Stimulated activated CD4-positive, alpha-beta T cell treated with anti-CD3 and anti-CD28 coated beads, Interleukin-12 subunit alpha, Interleukin-12 subunit beta, amount 100 ng/mL, for 4 hours (primary cell): ENCODE measurements around the gene CFAP61.
"Not testable (repeated sequence)": the region's sequence is repeated elsewhere in the genome, so short reads cannot be mapped to it uniquely, and the experiment has no call there.

Source experiments
- DNase-seq: peaks from one replicate; pipeline ENCODE4 v3.0.0-alpha.2; 2020

CFAP61 gene

GRCh38 chr20:20333866-20334265 lies 281.5 kb downstream of the CFAP61 start:
- no peak for DNase-seq

GRCh38 chr20:20334489-20334888 lies 282.2 kb downstream of the CFAP61 start:
- no peak for DNase-seq

- no peak for DNase-seq
Observed at GRCh38 chr20:20338133-20338730, 285.9 kb downstream of the CFAP61 start.

- no peak for DNase-seq
Observed at GRCh38 chr20:20340443-20340842, 288.1 kb downstream of the CFAP61 start.

GRCh38 chr20:20341371-20341770 lies 289.0 kb downstream of the CFAP61 start:
- DNase-seq, result no peak

DNA sequence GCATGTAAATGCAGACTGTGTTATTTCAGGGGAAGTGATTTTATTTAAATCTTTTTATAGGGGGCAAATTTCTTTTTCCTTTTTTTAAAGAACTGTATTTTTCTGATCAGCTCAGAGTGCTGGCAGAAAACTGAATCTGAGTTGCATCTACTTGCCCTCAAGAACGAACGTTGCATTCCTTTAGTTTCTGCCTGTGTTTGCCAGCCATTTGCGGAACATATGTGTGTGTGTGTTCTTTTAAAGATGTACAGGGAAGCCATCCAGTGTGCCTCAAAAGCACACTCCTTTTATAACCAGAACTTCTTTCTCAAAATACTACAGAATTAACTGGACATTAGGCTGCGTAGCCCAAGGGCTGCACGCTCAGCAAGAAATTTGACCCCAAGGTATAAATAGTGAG lies 289.7 kb downstream of the CFAP61 start:
- no peak for DNase-seq

DNA sequence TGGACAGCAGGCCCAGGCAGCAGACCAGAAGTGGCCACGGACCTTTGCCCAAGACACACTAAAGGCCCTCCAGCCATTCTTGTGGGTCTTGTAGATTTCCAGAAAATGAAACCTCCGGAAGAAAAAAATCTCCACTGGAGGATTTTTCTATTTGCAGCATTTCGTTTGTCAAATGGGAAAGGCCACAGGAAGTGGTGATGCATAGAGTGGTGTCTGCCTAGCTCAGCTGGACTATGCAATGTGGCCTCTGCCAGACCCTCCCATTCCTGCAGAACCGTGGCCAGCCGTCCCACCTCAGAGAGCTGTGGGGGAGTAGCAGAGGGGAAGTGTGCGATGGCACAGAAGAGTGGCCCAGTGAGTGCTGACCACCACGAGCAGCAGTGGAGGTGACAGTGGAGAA lies 291.6 kb downstream of the CFAP61 start:
- no peak for DNase-seq

- DNase-seq, result no peak
Observed at GRCh38 chr20:20344476-20344875, 292.1 kb downstream of the CFAP61 start.

- DNase-seq, result no peak
Observed at GRCh38 chr20:20353576-20353975, 301.2 kb downstream of the CFAP61 start.

GRCh38 chr20:20355503-20355902 lies 303.2 kb downstream of the CFAP61 start:
- DNase-seq, result not testable (repeated sequence)

DNA sequence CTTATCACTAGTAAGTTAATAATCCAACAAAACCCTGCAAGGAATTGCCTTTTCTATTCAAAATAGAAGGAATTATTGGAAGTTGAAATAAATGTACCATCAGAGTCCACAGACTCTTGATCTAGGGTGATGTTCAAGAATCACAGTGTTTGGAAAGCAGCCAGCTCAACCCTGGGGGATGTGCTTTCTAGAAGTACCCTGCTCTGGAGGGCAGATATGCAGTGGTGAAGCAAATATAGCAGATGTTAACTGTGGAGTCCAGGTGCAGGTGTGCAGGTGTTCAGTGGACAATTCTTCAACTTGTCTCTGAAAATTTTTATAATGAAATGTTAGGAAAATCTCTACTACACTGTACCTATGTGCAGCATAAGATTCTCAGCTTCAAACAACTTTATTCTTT lies 306.5 kb downstream of the CFAP61 start:
- DNase-seq, result no peak

GRCh38 chr20:20359628-20360027 lies 307.3 kb downstream of the CFAP61 start:
- DNase-seq, result no peak

- no peak for DNase-seq
Observed at GRCh38 chr20:20360464-20360863, 308.1 kb downstream of the CFAP61 start.

DNA sequence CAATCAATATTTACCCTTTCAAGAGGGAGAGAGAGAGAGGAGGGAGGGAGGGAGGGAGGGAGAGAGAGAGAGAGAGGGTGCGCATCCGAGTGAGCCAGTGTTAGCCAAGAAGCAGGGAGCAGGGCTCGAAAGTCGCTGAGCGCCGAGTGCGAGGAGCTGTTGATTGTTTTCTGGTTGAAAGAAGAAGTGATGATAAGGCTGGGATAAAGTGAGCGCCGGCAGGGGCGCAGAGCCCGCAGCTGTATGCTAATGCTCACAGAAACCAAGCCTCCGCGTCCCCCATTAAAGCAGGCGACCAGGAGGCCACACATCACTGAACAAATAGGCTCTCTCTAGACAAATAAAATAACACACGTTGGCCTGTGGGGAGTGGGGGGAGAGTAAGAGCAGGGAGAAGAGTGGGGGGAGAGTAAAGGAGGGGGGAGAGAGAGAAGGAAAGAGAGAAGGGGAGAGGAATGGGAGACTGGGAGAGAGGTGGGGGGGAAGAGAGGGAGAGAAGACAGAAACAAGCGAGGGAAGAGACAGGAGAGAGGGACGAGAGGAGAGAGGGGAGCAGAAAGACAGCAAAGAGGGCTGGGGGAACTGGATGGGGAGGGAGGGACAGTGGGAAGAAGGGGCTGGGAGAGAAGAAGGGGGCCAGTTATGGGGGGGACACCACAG lies 310.6 kb downstream of the CFAP61 start:
- no peak for DNase-seq

GRCh38 chr20:20363434-20363798 lies 311.1 kb downstream of the CFAP61 start:
- no peak for DNase-seq

DNA sequence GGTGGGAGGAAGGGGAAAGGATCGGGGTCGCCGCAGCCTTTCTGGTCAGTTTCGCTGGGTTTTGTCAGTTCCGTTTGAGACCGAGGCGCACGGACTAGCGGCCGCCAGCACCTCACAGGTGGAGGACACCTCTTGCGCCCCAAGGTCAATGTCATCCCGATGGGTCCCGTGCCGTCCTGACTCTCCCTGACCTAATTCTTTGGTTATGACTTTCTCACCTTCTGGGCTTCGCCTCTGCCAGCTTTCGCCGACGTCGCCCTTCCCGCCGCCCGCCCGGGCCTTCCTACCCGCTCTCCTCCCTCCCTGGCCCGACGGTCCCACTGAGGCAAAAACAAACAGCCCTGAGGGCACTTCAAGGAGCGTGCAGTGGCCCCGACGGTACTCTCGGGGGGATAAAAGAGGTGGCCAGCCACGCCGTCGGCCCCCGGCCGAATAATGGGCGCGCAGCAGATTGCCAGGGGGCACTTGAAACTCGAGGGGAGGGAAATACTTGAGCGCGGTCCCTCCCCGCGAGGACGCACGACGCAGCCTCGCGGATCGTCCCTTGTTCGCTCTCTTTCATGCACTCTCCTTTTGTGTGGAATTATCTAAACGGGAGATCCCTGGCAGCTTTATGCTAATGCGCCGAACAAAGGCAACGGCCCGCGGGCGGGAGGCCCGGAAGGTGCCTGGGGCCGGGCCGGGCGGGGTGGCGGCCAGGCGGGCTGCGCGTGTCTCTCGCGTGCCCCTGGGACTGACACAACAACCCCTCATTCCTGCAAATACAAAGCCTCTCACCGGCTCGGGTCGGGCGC lies 311.7 kb downstream of the CFAP61 start:
- DNase-seq, result no peak

DNA sequence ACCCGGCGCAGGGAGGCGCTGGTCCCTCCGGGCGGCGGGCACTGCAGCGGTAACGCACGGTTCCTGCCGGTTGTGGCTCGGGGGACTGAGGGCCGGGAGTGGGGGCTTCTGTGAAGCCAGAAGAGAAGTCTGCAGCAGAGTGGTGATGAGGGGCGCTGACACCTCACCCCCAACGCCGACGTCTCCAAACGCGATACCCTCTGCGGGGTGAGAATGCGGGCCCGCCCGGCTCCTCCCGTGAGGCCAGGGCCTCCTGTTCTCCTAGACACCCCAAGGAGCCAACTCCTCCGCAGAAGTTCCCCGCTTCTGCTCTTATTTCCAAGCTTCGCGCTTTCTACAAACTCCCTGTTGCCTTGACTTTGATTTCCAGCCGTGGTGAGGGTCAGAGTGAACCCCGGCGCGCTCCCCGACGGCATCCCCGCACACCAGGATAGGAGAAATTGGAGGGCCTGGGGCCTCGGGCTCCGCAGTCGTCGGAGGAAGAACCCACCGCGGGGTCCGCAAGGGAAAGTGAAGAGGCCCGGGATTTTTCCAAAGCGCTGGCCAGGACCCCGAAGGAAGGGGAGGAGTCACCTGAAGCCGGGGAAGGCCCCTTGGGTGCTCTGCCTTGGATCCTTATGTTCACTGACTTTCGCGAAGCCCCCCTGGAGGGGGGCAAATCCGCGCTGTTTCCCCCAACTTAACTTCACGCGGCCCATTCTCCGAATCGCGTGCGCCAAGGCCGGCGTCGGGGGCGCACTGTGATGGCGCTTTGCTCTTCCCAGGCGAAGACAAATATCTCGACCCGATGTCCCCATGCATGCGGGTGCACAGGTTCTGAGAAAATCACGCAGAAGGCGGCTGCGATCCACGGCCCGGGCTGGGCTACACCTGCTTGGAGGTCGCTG lies 312.5 kb downstream of the CFAP61 start:
- no peak for DNase-seq

DNA sequence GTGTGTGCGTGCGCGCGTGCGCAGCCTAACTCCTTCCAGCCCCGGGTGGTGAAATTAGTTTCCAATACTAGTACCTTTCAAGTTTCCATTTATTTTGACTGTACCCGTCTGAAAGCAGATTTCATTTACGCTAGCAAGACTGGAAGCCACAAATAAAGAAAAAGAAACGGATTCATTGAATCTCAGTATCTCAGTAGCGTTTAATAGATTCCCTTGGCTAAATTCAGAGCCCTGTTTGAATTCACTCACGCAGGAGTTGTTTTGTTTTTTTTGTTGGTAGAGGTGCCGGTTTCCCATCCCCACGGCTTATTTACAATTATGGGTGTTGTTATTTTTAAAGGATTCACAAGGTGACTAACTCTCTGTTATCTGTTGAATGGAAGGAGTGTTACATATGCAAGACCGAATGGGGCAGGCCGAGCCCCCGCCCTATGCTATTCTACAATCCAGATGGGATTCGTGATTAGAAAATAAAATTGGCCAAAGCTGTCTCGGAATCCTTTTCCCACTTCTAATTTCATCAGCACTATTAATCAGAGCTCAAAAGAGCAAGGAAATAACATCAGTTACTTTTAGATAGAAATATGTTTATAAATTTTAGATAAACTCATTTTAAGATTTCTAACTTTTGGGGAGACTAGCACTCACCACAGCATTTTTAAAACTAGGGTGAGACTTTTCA lies 313.3 kb downstream of the CFAP61 start:
- no peak for DNase-seq

- DNase-seq, result no peak
Observed at GRCh38 chr20:20366551-20366875, 314.2 kb downstream of the CFAP61 start.

DNA sequence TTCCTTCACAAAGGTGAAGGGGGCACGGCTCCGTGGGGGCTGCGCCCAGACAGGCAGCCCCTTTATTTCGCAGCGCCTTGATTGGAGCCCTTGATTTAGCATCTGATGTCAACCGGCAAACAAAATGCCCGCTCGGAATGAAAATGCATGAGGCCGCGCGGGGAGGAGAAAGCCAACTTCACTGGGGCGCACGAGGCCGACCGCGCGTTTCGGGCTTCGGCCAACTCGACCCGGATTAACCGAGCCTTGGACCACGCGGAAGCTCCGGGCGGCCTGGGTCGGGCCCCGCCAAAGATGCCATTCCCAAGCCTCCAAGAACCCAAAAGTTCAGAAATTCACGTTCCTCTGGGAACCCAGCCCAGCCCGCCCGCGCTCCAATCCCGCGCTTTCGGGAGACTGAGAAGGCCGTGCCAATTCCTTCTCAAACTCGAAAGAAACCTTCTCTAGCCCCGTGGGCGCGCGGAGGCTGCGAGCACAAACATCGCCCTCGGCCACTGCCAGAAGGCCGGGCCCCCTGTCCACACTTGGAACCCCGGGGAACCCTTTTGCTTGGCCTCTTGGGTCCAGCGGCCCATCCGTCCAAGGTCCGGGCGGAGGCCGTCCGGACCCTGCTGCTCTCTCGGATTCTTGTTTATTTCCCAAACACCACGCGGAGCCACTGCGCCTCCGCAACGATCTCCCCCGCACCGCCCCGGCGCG lies 314.7 kb downstream of the CFAP61 start:
- DNase-seq, result no peak

DNA sequence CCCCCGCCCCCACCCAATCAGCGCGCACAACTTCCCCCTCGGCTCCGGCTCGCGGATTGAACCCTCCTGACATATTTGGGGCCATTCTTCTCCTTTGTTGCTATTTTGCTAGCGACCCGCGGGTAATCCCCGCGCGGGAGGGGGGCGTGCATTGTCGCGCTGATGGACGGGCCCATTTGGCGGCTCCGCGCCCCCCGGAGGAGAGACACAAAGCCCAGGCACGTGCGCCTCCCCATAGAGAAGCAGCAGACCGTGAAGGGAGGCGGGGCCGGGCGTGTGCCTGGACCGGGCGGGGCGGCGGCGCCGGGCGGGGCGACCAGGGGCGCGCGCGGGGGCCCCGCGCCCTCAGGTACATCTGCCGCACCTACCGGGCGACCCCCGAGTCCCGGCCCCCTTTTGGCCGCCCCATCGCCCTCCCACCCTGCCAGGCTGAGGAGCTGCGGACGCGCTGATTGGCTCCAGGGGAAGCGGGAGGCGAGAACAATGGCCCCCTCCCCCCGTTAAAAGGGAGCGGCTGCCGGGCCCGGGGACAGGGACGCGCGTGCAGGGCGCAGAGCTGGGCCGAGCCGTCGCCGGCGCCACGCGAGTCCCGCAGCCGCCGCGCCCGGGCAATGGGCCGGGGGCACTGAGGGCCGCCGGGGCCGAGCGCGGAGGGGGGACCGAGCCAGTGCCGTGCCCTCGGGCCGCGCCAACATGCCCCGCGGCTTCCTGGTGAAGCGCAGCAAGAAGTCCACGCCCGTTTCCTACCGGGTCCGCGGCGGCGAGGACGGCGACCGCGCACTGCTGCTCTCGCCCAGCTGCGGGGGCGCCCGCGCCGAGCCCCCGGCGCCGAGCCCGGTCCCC lies 315.5 kb downstream of the CFAP61 start, which contains the start of gene INSM1:
Gene INSM1 (plus strand): TSS at position 530 of the 843 bp plus-strand sequence. CDS start 164 bp downstream, at position 694.
- DNase-seq, result no peak
